SIG-M5 treated with dmso at 0.1 percent for 504 hours (cell line): Measurements from ENCODE around the gene FLNB.

Experiments
- DNase-seq: peaks from one replicate; lab custom pipeline; 2025; ENCODE audit not compliant: unreplicated experiment; lab: John Stamatoyannopoulos, UW

FLNB gene

DNA sequence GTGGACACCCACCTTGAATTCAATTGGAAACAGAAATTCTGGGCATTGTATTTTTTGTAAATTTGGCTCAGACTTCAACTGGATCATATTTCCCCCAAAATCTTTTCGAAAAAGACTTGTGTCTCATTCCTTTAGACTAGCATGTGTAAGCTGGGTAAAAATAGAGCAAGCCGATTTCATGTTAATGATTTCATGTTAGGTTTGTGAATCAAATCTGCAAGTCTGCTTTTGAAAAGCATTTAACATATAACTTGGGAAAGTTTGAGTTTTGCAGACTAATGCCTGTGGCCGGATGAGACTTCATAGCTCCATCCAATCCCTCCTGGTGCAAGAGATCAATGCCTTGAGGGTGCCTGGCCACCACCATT, 64.5 kb downstream of the FLNB start:
- DNase-seq: no peak

DNA sequence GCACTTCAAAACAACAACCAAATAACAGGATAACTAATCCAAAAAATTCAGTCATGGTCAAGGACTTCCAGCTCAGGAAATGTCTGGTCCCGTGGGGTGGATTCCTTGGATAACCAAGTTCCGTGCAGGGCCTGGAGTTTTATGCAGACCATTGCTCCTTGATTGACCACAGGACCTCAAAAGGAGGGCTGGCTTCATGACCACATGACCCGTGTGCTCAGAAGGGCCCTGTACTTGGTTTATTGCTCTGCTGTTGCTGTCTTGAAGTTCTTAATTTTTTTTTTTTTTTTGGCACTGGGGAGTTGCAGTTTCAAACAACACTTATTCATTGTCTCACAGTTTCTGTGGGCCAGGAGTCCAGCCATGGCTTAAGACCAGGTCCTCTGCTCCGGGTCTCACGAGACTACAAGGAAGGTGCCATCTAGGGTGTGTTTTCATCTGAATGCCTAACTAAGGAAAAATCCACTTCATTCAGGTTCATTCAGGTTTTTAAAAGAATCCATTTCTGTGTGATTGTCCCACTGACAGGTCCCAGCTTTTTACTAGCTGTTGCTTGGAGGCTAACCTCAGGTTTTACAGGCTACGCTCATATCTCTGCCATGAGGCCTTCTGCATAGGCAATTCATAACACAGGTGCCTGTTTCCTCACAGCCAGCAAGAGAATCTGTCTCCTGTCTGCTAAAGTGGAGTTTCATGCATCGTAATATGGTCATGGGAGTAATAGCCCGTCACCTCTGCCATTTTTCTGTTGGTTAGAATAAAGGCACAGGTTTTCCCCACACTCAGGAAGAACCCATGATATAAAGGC, 65.3 kb downstream of the FLNB start:
- no peak for DNase-seq

DNA sequence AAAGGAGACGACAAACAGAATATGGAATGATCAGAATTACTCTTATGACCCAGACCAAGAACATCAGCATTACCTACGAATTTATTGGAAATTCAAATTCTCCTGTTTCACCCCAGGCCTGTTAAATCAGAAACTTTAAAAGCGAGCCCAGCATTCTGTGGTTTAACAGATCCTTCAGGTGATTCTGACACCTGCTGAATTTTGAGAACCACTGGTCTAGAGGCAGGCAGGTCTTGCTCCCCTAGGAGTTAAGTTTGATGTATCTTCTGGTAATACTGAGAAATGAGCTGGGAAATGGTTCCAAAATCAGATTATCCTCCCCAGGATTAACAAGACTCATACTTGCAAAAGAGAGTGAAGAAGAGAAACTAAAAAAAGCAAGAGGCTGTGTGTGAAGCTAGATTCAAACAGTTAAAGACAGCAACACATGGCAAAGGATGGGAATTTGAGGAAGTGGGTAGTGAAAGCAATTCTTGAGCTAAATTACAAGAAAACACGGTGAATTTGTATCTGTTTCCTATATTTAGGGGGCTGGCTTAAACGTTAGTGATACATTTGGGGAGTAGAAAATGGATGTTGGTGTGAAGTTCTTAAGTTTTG, 66.0 kb downstream of the FLNB start:
- DNase-seq: peak; percentile 93

DNA sequence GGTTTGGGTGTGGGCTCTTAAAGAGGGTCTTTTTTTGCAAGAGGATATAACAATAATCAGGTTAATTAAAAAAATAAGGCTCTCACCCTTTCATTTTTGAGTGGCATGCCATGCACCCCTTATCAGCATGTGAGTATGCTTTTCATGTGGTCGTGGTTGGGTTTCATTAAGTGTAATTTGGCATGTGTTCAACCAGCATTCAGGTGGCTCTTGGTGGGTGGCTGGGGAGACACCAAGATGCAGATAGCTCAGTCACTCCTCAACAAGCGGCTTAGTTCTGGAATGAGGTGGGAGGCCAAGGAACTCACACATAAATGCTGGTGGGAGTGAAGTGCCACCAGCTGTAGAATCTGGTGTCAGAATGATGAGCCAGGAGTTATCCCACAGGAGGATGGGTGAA, 66.8 kb downstream of the FLNB start:
- no peak for DNase-seq

DNA sequence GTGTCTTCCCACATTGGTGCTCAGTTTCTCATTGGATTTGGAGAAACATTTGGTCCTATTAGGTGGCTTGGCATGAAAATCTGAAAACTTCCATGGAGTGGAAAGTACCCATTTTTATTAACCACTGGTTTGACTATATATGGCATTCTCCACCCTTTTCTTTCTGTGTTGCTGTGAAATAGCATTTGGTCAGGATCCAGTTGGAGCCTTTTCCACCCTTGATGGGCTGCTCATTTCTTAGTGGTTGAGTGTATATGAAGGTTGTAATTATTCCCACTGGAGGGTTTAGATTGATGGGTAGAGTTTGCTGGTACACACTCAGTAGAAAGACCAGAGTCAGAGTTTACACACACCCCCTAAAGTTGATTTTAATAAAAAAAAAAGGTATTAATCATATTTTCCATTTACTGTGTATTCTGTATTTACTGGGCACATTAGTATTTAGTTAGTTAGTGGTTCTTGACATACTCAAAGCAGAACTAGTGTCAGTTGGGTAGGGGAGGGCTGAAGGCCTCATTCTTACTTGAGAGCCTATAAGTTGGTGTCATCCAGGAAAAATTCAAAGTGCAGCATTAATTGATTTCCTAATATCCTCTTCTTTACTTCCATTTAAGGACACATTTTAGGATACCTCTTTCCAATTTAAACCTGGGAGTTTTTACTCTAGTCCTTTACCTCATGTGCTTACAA, 69.5 kb downstream of the FLNB start:
- no peak for DNase-seq

DNA sequence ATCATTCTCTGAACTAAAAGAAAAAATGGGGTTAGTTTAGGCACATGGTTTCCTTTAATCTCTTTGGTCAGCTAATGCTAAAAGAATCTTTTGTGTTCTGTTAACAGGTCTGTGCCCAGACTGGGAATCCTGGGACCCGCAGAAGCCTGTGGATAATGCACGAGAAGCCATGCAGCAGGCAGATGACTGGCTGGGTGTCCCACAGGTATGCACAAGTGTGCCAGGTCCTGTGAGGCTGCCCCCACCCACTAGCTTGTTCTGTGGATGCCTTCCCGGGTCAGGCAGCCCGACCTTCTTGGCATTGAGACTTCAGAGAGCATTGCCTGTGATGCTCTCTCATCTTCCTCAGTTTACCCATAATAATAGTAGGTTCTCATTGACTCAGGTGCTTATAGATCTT, 70.4 kb downstream of the FLNB start:
- no peak for DNase-seq

DNA sequence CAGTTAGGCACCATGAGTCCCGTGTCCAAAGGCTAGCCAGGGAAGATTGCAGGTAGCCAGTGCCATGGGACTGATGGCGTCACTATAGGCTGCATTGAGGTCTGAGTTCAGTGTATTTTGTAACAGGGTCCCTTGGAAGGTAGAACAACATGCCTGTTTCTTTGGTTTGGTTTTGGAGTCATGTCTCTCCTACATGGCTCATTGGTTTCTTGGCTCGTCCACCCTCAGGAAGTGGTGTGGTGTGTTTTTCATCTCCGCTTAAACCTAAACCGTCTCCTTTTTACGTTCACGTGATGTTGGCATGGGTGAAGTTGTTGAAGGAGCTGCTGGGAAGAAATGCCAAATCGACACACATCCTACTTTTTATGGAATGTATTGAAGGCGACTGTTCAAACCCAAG, 71.6 kb downstream of the FLNB start:
- DNase-seq: no peak

DNA sequence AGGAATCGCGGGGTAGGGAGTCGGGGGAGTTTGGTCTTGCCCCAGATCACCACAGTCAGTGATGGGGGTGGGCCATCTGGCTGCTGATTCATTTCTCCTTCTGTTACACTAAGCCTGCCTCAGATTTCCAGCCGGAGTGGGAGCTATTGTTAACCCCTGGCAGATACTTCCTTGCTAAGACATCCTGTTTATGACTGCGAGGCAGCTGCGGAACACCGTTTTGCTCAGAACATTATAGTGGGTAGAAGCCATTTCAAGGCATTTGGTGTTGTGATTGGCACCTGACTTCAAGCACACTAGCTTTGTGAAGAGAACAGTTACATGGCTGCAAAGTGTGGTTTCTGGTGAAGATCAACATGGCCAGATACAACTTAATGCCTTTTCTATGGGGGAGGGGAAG, 73.8 kb downstream of the FLNB start:
- no peak for DNase-seq

DNA sequence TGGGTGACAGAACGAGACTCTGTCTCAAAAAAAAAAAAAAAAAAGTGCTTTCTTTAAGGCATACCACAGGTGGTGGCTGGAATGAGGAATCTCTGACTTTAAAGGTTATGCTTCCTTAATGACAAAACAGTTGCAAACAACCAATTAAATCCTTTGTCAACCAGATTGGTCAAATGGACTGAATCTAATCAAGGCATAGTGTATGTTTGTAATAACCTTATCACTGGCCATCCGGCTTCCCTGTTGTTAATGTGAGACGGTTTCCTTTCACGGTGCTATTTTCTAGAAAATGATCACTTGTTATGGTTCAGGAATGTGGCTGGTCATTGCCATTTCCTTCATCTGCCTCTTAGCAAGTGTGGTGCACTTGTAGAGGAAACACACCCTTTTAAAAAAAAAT, 75.9 kb downstream of the FLNB start:
- DNase-seq: no peak

DNA sequence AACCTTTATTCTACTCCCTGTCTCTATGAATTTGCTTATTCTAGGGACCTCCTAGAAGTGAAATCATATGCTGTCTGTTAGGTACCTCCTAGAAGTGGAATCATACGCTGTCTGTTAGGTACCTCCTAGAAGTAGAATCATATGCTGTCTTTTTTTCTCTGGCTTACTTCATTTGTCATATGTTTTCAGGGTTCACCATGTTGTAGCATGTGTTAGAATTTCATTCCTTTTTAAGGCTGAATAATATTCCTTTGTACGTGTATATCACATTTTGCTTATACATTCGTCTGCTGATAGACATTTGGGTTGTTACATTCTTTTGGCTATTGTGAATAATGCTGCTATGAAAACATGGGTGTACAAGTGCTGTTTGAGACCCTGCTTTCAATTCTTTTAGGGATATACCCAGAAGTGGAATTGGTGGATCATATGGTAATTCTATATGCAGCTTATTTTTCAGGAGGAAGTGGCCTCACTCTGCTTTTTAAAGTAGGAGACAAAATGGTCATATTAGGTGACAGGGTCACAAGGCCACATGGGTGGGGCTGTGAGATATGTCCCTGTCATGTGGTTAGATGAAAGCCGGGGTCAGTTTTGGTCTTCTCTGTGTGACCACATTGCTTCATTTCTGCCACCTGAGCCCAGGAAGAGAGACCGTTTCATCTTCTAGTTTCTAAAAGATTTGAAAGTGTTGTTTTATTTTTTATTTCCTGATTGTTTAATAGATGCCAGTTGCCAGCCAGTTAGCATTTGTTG, 76.7 kb downstream of the FLNB start:
- DNase-seq: no peak

DNA sequence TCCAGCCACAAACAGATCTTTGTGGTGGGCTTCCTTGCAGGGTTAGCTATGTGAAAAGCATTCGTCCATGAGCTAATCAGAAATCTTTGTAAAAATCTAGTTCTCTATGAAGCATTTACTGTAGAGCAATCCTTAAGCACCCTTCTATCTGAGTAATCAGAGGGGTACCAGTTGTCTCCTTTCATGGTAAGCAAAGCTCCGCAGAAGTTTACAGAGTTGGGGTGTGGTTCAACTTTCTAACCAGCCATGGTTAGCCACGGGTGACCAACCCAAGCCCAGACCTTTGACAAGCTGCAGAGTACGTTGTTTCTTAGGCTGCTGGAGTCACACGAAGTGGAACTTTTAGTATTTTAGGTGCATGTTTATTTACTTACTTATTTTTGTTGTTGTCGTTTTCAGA, 77.4 kb downstream of the FLNB start:
- DNase-seq: no peak

DNA sequence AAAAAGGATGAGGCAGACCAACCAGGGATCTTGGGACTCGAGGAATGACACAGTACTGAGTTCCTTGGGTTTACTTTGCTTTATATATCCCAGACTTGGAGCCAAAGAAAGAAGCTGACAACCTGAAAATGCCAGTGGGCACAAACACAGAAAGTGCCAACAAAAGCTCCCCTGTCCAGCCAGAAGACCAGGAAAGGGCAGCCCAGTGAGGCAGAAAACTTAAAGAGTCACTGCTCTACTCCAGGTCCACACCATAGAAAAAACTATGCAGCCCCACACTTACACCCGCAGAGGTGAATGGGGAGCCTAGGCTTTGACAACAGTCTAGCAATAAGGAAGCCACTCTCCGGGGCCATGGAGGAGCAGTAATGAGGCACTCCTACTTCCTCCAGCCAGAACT, 80.3 kb downstream of the FLNB start:
- DNase-seq: no peak

DNA sequence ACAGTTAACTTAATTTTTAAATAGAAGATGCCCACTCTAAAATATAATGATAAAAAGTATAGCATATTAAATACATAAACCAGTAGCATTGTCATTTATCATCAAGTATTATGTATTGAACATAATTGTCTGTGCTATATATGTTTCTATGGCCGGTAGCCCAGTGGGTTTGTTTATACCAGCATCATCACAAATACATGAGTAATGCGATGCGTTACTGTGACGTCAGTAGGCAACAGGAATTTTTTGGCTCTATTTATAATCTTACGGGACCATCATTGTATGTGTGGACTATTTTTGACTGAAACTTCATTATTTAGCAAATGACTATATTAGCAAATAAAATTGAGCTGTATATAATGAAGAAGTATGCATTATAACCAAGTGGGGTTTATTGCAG, 82.1 kb downstream of the FLNB start:
- DNase-seq: no peak

DNA sequence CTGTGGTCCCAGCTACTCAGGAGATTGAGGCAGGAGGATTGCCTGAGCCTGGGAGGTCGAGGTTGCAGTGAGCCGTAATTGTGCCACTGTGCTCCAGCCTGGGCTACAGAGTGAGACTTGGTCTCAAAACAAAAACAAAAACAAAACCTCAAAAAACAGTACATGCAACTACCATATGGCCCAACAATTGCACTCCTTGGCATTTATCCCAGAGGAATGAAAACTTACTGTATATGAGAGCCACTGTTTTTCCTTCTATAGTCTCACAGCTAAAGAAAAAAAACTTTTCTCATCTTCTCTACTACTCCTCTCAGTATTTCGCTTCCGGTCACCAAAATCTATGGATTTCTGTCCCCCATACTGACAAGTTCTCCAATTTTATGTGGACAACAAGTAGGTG, 84.3 kb downstream of the FLNB start:
- DNase-seq: no peak

DNA sequence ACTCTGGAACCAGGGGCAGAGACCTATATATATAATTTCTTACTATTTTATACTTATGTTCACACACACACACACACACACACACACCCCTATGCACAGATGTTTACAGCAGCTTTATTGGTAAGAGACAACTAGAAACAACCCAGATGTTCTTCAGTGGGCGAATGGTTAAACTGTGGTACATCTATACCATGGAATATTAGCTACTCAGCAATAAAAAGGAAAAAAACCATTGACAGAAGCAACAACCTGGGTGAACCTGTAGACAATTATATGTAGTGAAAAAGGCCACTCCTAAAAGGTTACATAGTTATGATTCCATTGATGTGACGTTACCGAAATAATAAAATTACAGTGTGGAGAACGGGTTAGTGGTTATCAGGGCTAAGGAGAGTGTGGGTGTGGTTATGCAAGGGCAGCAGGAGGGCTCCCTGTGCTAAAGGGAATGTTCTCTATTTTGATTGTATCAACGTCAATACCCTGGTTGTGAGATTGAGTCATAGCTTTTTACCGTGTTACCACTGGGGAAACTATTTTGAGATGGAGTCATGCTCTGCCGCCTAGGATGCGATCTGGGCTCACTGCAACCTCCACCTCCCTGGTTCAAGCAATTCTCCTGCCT, 85.5 kb downstream of the FLNB start:
- peak; percentile 42 for DNase-seq

DNA sequence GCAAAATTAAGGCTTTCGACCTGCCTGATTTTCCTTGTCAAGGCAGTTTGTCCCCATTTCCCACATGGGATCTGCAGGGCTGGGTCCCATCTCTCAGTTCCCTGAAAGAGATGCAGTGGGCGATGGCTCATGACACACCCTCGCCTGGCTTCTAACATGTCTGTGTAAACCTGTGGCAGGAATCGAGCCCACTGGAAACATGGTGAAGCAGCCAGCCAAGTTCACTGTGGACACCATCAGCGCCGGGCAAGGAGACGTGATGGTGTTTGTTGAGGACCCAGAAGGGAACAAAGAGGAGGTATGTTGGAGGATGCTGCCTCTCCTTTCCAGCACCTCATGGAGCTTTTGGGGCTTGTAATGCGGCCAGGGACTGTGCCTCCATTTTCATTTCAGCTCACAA, 86.4 kb downstream of the FLNB start:
- no peak for DNase-seq

DNA sequence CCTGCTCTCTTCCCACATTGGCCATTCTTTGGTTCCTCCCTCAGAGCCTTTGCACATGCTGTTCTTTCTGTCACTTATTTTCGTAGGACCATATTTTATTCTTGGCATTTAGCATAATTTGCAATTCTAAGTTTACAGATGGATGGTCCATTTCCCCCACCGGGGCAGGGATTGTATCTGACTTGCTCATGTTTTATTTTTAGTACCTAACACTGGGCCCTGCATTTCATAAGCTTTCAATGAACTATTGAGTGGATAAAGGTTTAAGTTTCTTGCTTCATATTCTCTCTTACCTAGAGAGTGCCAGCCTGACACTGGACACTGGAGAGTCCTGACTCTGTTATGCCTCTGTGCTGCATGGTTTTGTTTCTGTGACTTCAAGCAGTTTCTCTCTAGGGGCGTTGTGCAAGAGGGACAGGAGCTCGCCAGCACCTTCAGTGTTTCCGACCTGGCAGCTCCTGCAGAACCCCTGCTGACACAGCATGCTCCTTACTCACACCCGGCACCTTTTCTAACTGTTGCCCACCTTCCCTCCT, 87.4 kb downstream of the FLNB start:
- DNase-seq: no peak

DNA sequence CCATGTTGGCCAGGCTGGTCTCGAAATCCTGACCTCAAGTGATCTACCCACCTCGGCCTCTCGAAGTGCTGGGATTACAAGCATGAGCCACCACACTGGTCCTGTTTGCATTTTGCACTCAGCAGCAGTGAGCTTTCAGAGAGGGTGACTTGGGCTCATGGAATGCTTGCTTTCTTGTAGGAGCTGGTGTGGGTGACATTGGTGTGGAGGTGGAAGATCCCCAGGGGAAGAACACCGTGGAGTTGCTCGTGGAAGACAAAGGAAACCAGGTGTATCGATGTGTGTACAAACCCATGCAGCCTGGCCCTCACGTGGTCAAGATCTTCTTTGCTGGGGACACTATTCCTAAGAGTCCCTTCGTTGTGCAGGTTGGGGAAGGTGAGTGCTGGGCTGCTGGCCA, 90.3 kb downstream of the FLNB start:
- no peak for DNase-seq

DNA sequence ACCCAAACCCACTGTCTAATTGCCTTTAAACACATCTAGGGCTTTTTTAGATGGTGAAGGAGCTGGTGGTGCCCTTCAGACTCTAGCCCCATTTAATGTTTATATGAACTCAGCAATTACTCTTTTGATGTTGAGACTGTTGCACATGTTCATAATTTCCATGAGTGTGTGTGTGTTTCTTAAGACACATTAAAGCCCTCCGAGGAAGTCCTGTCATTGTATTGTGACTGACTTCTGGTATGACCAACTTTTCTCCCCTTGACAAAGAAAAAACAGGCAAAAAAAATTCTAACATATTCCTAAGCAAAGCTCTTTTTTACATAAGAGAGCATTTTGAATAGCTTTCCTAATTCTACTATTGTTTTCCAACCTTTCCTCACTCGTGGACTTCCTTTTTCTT, 91.6 kb downstream of the FLNB start:
- no peak for DNase-seq

DNA sequence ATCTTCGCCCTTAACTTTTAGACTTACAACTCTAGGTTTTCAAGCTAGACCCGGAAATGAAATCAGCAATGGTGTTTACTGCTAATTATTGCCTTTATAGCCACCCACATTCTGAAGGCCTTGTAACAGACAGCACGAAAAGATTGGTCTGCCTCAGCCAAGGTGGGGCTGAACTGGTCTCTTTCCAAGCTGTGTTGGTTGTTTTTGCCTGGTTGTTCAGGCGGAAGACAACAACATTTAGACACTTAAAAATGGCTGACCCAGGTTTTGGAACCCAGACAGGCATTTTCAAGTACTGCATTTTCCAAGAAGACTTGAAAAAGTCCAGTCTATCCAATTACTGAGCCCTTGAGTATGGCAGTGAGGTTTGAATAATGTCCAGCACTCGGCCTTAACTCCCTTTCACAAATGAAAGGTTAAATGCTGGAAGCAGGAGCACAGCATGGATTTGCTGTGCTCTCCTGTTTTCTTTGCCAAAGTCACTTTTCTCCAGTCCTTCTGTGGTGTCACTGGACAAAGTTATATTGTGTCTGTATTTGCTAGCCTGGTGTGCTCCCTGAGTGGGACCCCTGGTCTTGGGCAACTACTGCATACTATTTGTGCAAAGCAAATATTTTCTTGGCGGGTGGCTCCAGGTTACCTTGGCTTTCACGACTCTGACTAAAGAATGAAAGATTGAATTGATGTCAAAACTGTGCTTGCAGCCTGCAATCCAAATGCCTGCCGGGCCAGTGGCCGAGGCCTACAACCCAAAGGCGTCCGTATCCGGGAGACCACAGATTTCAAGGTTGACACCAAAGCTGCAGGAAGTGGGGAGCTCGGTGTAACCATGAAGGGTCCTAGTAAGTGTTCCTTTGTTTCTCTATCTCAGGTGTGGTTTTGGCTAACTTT, 93.5 kb downstream of the FLNB start:
- no peak for DNase-seq
